Activated T-cell treated with anti-CD3 and anti-CD28 coated beads, Interleukin-2, amount 50 U/mL, for 4 hours (primary cell): ENCODE data around the gene RTP5. TPM values are rescaled to one million over a fixed set of nuclear protein-coding genes. Genes with fewer than 3 reads are reported as not detected.
"Not testable (repeated sequence)": the region's sequence is repeated elsewhere in the genome, so short reads cannot be mapped to it uniquely, and the experiment has no call there.

Source experiments
- ATAC-seq, 2 donors: fragments of 200-7000 bp; cut with Tn5 transposase; one replicate each; pipeline ENCODE4 v1.10.0; 2021
- DNase-seq: peaks from one replicate; pipeline ENCODE4 v3.0.0-alpha.2; 2020
- H3K27me3 Mint-ChIP-seq: one replicate; pipeline ENCODE4 v1.8.0; 2021; ENCODE audit warnings: low read depth, mixed read lengths
- H3K36me3 Mint-ChIP-seq: one replicate; pipeline ENCODE4 v1.8.0; 2022; ENCODE audit warnings: mixed read lengths; ENCODE audit not compliant: insufficient read depth
- H3K4me1 Mint-ChIP-seq: one replicate; pipeline ENCODE4 v1.8.0; 2021; ENCODE audit warnings: low read depth, mixed read lengths
- H3K4me3 Mint-ChIP-seq: one replicate; pipeline ENCODE4 v1.8.0; 2021; ENCODE audit warnings: mild to moderate bottlenecking, moderate library complexity, mixed read lengths
- H3K9me3 Mint-ChIP-seq: one replicate; pipeline ENCODE4 v1.8.0; 2021; ENCODE audit warnings: mixed read lengths
- total RNA-seq, 3 donors: library from RNA; stranded (reverse); gene quantifications; one replicate each; pipeline ENCODE4 v1.2.1, GENCODE V29; 2021

RTP5 gene
- total RNA-seq, 3 donors from 2014 or later = 0.13 to 0.14 (median 0.13) TPM

DNA sequence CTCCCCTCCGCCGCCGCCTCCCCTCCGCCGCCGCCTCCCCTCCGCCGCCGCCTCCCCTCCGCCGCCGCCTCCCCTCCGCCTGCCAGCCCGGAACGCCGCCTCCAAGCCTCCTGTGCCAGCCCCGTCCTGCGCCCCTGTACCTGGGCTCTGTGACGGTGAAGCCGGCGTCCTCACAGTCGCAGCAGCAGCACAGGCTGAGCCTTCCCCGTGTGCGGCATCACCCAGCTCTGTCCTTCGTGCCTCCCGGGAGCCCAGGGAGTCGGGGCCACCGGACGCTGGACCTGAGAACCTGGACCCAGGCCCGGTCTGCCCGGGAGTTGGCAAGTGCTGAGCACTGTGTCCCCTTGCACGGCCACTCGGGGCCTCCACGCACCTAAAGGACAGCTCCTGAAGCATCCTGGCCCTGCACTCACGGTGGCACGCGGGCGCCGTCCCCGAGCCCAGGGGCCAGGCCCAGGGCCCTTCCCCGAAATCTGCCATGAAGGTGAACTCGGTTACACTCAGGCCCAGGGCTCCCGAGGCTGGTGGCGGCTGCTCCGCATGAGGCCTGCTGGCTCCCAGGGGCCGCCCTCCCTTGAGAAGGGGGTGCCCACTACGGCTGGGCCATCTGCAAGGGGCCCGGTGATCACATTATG lies 32.9 kb downstream of the RTP5 start:
- peaks cover 4% of the 10 kb centered on the region for H3K36me3 Mint-ChIP-seq
- DNase-seq (no peak), ATAC-seq (peak in 1 of 2 donors; percentile 62)
- H3K4me3 Mint-ChIP-seq = no peak overlapping the region
- H3K9me3 Mint-ChIP-seq = no peaks in the 10 kb centered on the region
- peaks cover 2% of the 10 kb centered on the region for H3K4me1 Mint-ChIP-seq
- no peaks in the 10 kb centered on the region for H3K27me3 Mint-ChIP-seq

DNA sequence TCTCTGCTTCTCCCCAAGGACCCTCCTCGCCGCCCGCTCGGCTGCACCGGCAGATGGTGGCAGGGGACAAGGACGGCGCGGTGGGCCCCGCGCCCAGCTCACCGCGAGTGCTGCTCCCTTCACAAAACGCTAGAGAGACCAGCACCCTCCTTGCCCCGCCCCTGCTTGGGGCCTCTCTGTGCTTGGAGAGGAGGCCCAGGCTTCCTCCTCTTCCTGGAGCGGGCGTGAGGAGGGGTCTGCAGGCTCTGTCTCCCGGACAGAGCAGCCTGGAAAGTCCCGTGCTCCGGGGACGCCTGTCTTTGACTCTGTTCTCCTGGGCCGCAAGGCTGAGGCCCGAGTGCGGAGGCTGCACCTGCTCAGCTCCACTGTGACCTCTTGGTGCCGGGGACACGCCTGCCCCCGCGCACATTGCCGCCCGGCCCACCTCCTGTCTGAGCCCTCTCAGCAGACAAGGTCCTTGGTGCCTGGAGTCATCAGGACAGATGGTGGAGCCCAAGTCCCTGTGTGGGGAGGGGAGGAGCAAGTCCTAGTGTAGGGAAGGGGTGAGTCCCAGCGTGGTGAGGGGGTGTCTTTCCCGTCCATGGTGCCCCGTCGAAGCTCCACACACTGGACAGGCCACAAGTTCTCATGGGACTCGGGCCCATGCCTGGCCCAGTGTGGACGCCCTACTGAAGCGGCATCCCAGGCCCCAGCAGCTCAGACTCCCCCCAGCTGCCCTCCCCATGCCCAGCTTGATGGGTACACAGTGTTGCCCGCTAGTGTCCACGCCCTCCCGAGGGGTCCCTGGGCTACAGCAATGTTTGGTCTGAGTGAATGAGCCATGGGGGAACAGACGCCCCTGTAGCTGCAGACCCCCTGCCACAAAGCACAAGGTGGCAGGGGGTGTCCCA lies 33.8 kb downstream of the RTP5 start:
- no peak overlapping the region for H3K4me3 Mint-ChIP-seq
- H3K36me3 Mint-ChIP-seq = peaks cover 6% of the 10 kb centered on the region
- ATAC-seq (no peak), DNase-seq (no peak)
- H3K27me3 Mint-ChIP-seq = no peaks in the 10 kb centered on the region
- peaks cover under 1% of the 10 kb centered on the region for H3K4me1 Mint-ChIP-seq
- no peaks in the 10 kb centered on the region for H3K9me3 Mint-ChIP-seq

- DNase-seq (no peak), ATAC-seq (no peak)
- H3K4me1 Mint-ChIP-seq = peaks cover 1% of the 10 kb centered on the region
- no peaks in the 10 kb centered on the region for H3K9me3 Mint-ChIP-seq
- no peak overlapping the region for H3K4me3 Mint-ChIP-seq
- H3K27me3 Mint-ChIP-seq = no peaks in the 10 kb centered on the region
- H3K36me3 Mint-ChIP-seq = peaks cover 7% of the 10 kb centered on the region
Observed at GRCh38 chr2:241904011-241904718, 34.6 kb downstream of the RTP5 start.

DNA sequence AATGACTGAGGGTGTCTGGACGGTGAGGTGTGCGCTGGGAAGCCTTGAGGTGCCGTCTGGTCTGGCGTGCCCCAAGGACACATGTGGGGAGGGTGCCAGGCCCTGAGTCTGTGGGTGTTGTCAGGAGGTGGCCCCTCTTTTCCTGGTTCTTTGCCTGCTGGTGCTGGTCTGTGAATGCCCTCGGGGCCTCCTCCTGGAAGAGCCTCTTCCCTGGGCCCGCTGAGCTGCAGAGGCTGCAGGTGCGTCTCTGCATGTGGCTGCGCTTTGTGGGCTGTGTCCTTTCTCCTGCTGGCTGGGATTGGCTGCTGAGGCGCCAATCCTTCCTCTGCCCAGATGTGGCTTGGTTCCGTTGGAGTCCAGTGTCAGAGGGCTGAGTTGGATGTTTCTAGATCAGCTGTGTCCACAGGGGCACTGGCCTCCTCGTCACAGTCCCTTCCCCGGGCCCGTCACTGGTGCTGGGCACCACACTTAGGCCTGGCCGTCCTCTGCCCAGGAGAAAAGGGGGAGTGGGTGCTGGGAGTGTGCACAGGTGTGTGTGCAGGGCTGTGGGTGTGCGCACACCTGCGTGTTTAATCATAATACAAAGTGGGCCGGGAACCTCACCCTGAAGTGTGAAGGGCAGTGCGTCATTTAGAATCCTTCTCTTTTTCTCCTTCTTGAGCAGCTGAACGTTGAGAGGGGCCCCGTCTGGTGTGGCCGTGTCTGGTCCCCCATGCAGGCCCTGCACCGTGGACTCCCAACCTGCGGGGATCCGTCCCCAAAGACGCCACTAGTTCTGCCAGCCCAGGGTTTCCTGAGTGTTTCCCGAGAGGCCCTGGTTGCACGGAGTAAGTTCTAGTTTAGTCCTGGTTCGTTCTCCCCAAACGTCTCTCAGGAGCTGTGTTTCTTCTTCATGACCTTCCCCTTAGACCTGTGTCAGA lies 35.5 kb downstream of the RTP5 start:
- ATAC-seq (no peak), DNase-seq (no peak)
- peaks cover 7% of the 10 kb centered on the region for H3K36me3 Mint-ChIP-seq
- H3K9me3 Mint-ChIP-seq = no peaks in the 10 kb centered on the region
- H3K4me1 Mint-ChIP-seq = peaks cover 1% of the 10 kb centered on the region
- no peak overlapping the region for H3K4me3 Mint-ChIP-seq
- H3K27me3 Mint-ChIP-seq = no peaks in the 10 kb centered on the region

GRCh38 chr2:241905716-241906377 lies 36.3 kb downstream of the RTP5 start:
- DNase-seq = no peak
- H3K36me3 Mint-ChIP-seq = peaks cover 12% of the 10 kb centered on the region
- H3K27me3 Mint-ChIP-seq = no peaks in the 10 kb centered on the region
- no peak for ATAC-seq
- peaks cover 1% of the 10 kb centered on the region for H3K4me1 Mint-ChIP-seq
- no peak overlapping the region for H3K4me3 Mint-ChIP-seq
- no peaks in the 10 kb centered on the region for H3K9me3 Mint-ChIP-seq

DNA sequence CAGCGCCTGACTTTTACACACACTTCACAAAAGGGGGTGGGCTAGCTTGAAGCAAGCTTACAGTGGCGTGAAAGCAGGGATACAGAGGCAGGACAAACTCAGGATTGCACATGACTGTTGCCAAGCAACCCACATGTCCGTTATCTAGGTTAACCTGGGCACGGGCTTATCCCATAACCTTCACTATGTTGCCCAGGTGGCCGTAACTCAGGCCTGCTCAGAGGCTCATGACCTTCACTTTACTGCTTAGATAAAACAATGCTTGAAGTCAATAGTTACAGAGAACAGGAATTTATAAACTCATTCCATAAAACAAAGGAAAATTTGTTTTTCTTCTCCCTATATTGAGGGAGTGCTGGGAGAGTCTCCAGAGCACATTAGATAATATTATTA lies 36.8 kb downstream of the RTP5 start:
- H3K27me3 Mint-ChIP-seq, ATAC-seq, H3K9me3 Mint-ChIP-seq, H3K4me1 Mint-ChIP-seq, DNase-seq, H3K4me3 Mint-ChIP-seq: not testable (repeated sequence)
- H3K36me3 Mint-ChIP-seq = peaks cover 17% of the 10 kb centered on the region

- Mint-ChIP-seq H3K4me3 (no peak overlapping the region), H3K27me3 (no peaks in the 10 kb centered on the region), H3K36me3 (peaks cover 22% of the 10 kb centered on the region), H3K4me1 (peaks cover 1% of the 10 kb centered on the region), H3K9me3 (peaks cover 1% of the 10 kb centered on the region)
- DNase-seq (no peak), ATAC-seq (no peak)
Observed at GRCh38 chr2:241906826-241907570, 37.5 kb downstream of the RTP5 start.

GRCh38 chr2:241907831-241908230 lies 38.3 kb downstream of the RTP5 start:
- H3K4me1 Mint-ChIP-seq, H3K9me3 Mint-ChIP-seq, H3K27me3 Mint-ChIP-seq, H3K4me3 Mint-ChIP-seq, DNase-seq, ATAC-seq: not testable (repeated sequence)
- H3K36me3 Mint-ChIP-seq = peaks cover 25% of the 10 kb centered on the region

- ATAC-seq (no peak), DNase-seq (no peak)
- Mint-ChIP-seq H3K27me3 (no peaks in the 10 kb centered on the region), H3K4me1 (peaks cover 1% of the 10 kb centered on the region), H3K36me3 (peaks cover 29% of the 10 kb centered on the region), H3K9me3 (peaks cover 12% of the 10 kb centered on the region), H3K4me3 (no peak overlapping the region)
Observed at GRCh38 chr2:241908686-241909420, 39.3 kb downstream of the RTP5 start.

DNA sequence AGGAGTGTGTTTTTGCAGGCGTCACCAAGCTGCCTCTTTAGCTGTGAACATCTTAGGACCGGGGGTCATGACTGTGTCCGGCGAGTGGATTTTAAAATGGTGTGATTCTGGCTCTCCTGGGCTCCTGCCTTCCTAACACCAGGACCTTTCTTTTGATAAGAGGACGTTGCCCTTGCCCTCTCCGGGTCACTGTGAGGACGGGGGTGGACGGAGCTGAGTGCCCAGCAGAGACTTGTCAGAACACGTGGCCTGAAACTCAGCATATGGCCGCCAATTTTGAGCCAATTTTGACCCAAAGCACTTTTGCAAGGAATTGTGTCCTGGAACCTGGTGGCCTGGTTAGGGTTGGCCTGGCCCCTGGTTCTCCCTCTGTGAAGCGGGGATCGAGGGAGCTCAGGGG lies 40.2 kb downstream of the RTP5 start:
- Mint-ChIP-seq H3K9me3 (peaks cover 12% of the 10 kb centered on the region), H3K27me3 (no peaks in the 10 kb centered on the region), H3K4me3 (no peak overlapping the region), H3K36me3 (peaks cover 31% of the 10 kb centered on the region), H3K4me1 (peaks cover 1% of the 10 kb centered on the region)
- no peak for ATAC-seq
- no peak for DNase-seq

DNA sequence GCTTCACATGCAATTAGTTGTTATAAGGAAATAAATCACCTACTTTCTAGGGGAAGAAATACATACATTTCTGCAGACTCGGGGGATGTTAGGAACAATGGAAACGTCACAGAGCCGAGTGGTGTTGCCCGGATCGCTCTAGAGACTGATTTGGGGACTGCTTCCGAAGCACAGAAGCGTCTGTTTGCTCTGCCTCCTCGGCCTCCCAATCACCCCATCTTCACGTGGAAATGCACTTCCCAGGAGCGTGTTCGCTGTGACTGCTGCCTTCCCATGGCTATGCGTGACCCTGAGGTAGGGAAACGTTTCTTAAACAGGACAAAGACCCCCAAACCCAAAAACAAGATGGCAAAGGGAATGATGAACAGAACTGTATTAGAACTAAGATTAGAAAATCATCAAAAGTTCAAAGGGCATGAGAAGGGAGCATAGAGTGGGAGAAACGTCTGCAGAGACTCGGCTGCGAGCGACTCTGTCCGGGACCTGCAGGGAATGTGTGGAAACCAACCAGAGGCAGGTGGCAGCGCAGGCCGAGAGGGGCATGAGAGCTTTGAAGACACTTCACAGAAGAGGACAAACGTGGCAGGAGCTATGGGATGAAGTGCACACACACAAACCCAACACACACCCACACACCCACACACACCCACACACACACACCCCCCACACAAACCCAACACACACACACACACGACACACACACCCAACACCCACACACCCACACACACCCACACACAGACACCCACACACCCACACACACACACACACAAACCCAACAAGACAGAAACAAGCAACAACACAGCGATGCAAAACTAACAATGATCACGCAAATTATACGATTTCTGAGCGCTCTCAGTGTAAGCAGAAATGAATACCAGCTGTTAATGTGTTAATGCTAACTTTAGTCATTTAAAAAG lies 41.3 kb downstream of the RTP5 start:
- DNase-seq (no peak), ATAC-seq (no peak)
- Mint-ChIP-seq H3K9me3 (peaks cover 12% of the 10 kb centered on the region), H3K4me3 (no peak overlapping the region), H3K36me3 (peaks cover 31% of the 10 kb centered on the region), H3K4me1 (peaks cover 1% of the 10 kb centered on the region), H3K27me3 (no peaks in the 10 kb centered on the region)

DNA sequence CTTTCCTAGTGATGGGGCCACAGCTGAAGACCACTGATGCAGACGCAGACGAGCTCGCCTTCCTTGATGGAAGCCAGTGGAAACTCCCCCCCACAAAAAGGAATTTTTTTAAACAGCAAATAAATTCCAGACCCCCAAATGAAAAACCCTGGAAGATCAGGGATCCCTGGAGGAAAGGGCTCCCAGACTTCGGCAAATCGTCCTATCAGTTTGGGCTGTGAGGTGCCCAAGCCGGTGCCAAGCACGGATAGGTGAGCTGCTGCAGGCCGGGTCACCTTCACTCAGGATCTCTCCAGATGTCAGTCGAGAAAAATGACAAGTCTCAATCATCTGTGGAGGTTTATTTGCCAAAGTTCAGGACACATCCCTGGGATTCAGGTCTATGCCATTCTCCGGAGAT lies 42.0 kb downstream of the RTP5 start:
- peaks cover 1% of the 10 kb centered on the region for H3K4me1 Mint-ChIP-seq
- H3K36me3 Mint-ChIP-seq = peaks cover 31% of the 10 kb centered on the region
- no peak for DNase-seq
- H3K27me3 Mint-ChIP-seq = no peaks in the 10 kb centered on the region
- peaks cover 12% of the 10 kb centered on the region for H3K9me3 Mint-ChIP-seq
- H3K4me3 Mint-ChIP-seq = no peak overlapping the region
- no peak for ATAC-seq
